Tibial nerve (tissue), 4 donors: Measurements from ENCODE around the gene PPIA.

Experiments used
- CTCF ChIP-seq, 5 experiments: fragments of 200-600 bp in 3 of 5; fragments of 450-650 bp in 2 of 5; sonication (generic) in 3 of 5; IDR thresholded peaks; one replicate each; pipeline ENCODE4 v1.5.1; 2016 to 2019; ENCODE audit warnings: antibody characterized with exemption in 5 of 5, mild to moderate bottlenecking in 3 of 5, moderate library complexity in 2 of 5
- EP300 ChIP-seq, 2 donors: sonication (generic); formaldehyde crosslinking; IDR thresholded peaks; one replicate each; pipeline ENCODE4 v1.6.1; 2017; ENCODE audit warnings: antibody characterized with exemption in 2 of 2, mild to moderate bottlenecking in 1 of 2
- POLR2A ChIP-seq, 2 donors: fragments of 450-650 bp; IDR thresholded peaks; one replicate each; pipeline ENCODE4 v1.6.1; 2017; ENCODE audit warnings: antibody characterized with exemption in 2 of 2, mild to moderate bottlenecking in 2 of 2, moderate library complexity in 2 of 2

DNA sequence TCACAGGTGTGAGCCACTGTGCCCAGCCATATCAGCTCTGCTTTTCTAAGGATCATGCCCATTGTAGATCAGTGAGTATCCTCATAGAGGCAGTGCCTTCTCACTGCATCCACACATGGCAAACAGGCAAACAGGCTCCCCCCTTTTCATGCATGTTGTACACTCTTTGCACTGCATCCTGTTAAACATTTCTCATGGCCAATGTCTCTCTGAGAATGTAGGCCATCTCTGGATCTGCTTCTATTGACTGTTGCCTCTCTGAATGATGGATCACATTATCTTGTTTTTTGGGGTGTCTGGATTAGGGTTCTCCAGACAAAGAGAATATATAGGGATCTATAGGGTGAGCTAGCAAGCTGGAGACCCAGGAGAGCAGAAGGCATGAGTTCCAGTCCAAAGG, 13.1 kb upstream of the PPIA start:
- TF ChIP-seq CTCF (IDR thresholded peaks at IDR 0.05) (no peak), POLR2A (IDR thresholded peaks at IDR 0.05) (no peak), EP300 (IDR thresholded peaks at IDR 0.05) (no peak)
